Endothelial cell of umbilical vein (primary cell): ENCODE results near the gene ARHGAP18. TPM values are rescaled to one million over a fixed set of nuclear protein-coding genes. Genes with fewer than 3 reads are reported as not detected.

Source experiments
- BruUV-seq: library from RNA; stranded (reverse); fragments of 400-500 nt; replicated peaks from 2 replicates; lab custom pipeline; 2021; lab: Mats Ljungman, UMichigan
- CTCF ChIA-PET: fragments of 300-600, 350-600 bp; sonication (Branson Sonifier 250); formaldehyde crosslinking; loops from one replicate; lab custom pipeline; 2021; ENCODE audit warnings: antibody characterized with exemption, inconsistent platforms; lab: Charles Lee
- POLR2A ChIA-PET: fragments of 300-600, 350-600 bp; sonication (Branson Sonifier 250); formaldehyde crosslinking; loops from one replicate; lab custom pipeline; 2021; ENCODE audit warnings: antibody characterized with exemption, inconsistent platforms; lab: Charles Lee
- DNase-seq: peaks from one replicate; pipeline ENCODE4 v3.0.0-alpha.2; 2011; ENCODE audit warnings: low read depth, low spot score
- FAIRE-seq: peaks from 2 replicates; lab custom pipeline; 2011; peaks lifted over from hg19 to GRCh38; lab: Jason Lieb, UNC
- H2AFZ ChIP-seq: 2 replicates; pipeline ENCODE4 v1.6.0; 2012; ENCODE audit warnings: low read depth, low read length, control low read depth, inconsistent platforms
- H3K27ac ChIP-seq: 2 replicates; pipeline ENCODE4 v1.5.1; 2011; ENCODE audit warnings: low read depth, mild to moderate bottlenecking, control low read depth, low read length, moderate library complexity; ENCODE audit not compliant: insufficient read depth
- H3K27me3 ChIP-seq, 2 experiments: 2 replicates each; pipeline versions ENCODE4 v1.6.0 to v1.6.1; 2011; ENCODE audit warnings: low read length in 2 of 2, mixed read lengths in 1 of 2; ENCODE audit not compliant: control insufficient read depth in 2 of 2, insufficient read depth in 2 of 2
- H3K36me3 ChIP-seq, 2 experiments: 2 replicates in 1 of 2; 3 replicates in 1 of 2; pipeline ENCODE4 v1.5.1; 2011; ENCODE audit warnings: low read length in 2 of 2, mild to moderate bottlenecking in 1 of 2, moderate library complexity in 1 of 2; ENCODE audit not compliant: control insufficient read depth in 2 of 2, insufficient read depth in 2 of 2; ENCODE audit errors: extremely low read depth in 1 of 2
- H3K4me1 ChIP-seq: 3 replicates; pipeline ENCODE4 v1.5.1; 2011; ENCODE audit warnings: mild to moderate bottlenecking, low read length; ENCODE audit not compliant: control insufficient read depth, insufficient read depth; ENCODE audit errors: extremely low read depth
- H3K4me2 ChIP-seq: 2 replicates; pipeline ENCODE4 v1.6.1; 2011; ENCODE audit warnings: low read length, control low read depth, mixed read lengths; ENCODE audit not compliant: insufficient read depth
- H3K4me3 ChIP-seq, 3 experiments: fragments of 200-600 bp in 1 of 3; sonication (generic), shearing (Covaris generic) in 1 of 3; replicated peaks in 1 of 3; 2 replicates each; pipeline ENCODE4 v1.5.1; 2011 to 2016; ENCODE audit warnings: control low read depth in 3 of 3, low read length in 3 of 3, mild to moderate bottlenecking in 2 of 3, inconsistent platforms in 1 of 3, low read depth in 1 of 3, moderate library complexity in 1 of 3; ENCODE audit not compliant: insufficient read depth in 1 of 3
- H3K79me2 ChIP-seq: 2 replicates; pipeline ENCODE4 v1.6.0; 2012; ENCODE audit warnings: low read length, inconsistent platforms; ENCODE audit not compliant: control insufficient read depth, insufficient read depth
- H3K9ac ChIP-seq: replicated peaks from 2 replicates; pipeline ENCODE3; 2011; ENCODE audit warnings: low read length, control low read depth; ENCODE audit not compliant: insufficient read depth; ENCODE audit errors: extremely low read depth
- H3K9me1 ChIP-seq: replicated peaks from 3 replicates; pipeline ENCODE4 v1.6.0; 2011; ENCODE audit warnings: mild to moderate bottlenecking, low read length; ENCODE audit not compliant: control insufficient read depth, insufficient read depth; ENCODE audit errors: extremely low read depth
- H3K9me3 ChIP-seq: replicated peaks from 2 replicates; pipeline ENCODE4 v1.5.1; 2012; ENCODE audit warnings: low read length, inconsistent platforms; ENCODE audit not compliant: control insufficient read depth, insufficient read depth
- H4K20me1 ChIP-seq: replicated peaks from 2 replicates; pipeline ENCODE3; 2011; ENCODE audit warnings: mild to moderate bottlenecking, low read length; ENCODE audit not compliant: control insufficient read depth, insufficient read depth; ENCODE audit errors: extremely low read depth
- EZH2 ChIP-seq: IDR thresholded peaks from 2 replicates; pipeline ENCODE4 v1.6.1; 2012; ENCODE audit warnings: borderline replicate concordance, low read depth, mild to moderate bottlenecking, moderate library complexity, low read length, inconsistent platforms; ENCODE audit not compliant: severe bottlenecking
- FOS ChIP-seq: IDR thresholded peaks from 2 replicates; pipeline ENCODE4 v1.6.1; 2011; ENCODE audit warnings: mild to moderate bottlenecking, low read length, moderate library complexity, borderline replicate concordance; ENCODE audit not compliant: insufficient read depth
- GATA2 ChIP-seq: IDR thresholded peaks from 2 replicates; pipeline ENCODE4 v1.7.0; 2011; ENCODE audit warnings: low read depth, mild to moderate bottlenecking, moderate library complexity, mixed read lengths, low read length; ENCODE audit not compliant: insufficient read length, insufficient read depth
- JUN ChIP-seq: IDR thresholded peaks from 2 replicates; pipeline ENCODE4 v1.6.1; 2011; ENCODE audit warnings: borderline replicate concordance, low read depth; ENCODE audit not compliant: insufficient read length, insufficient read depth
- MYC ChIP-seq: IDR thresholded peaks from one replicate; pipeline ENCODE4 v1.6.1; 2011; ENCODE audit warnings: mild to moderate bottlenecking, low read depth, low read length
- POLR2A ChIP-seq: IDR thresholded peaks from 2 replicates; pipeline ENCODE4 v1.6.1; 2012; ENCODE audit warnings: low read depth, mild to moderate bottlenecking, control low read depth, low read length
- POLR2AphosphoS5 ChIP-seq: IDR thresholded peaks from 2 replicates; pipeline ENCODE4 v1.6.1; 2012; ENCODE audit warnings: low read depth, mild to moderate bottlenecking, control low read depth, low read length, moderate library complexity; ENCODE audit not compliant: insufficient read depth
- dilution Hi-C: fragments of 300-500 bp; cut with MboI; formaldehyde crosslinking; loops from one replicate; pipeline ENCODE4 v1.15.0; 2019; ENCODE audit warnings: low sequenced_read_pairs; ENCODE audit not compliant: extremely low pct_ligation_motif_present
- intact Hi-C: fragments of 100-400 bp; cut with micrococcal nuclease; formaldehyde crosslinking; loops from one replicate; pipeline ENCODE4 v1.10.0; 2022
- polyA plus RNA-seq, 4 experiments: library from polyadenylated mRNA; depleted of rRNA in 3 of 4; stranded (reverse) in 3 of 4; unstranded in 1 of 4; fragments of >200 nt; gene quantifications; 2 replicates each; pipeline versions ENCODE4 v1.2.1 to v1.2.3, GENCODE V29; 2011 to 2012; ENCODE audit warnings: missing spikeins in 1 of 4
- total RNA-seq: library from RNA; stranded (reverse); gene quantifications from 2 replicates; pipeline ENCODE4 v1.2.3, GENCODE V29; 2021
- TF ChIP-seq, protein P1 (sequence below): IDR thresholded peaks from 2 replicates; pipeline ENCODE4 v1.6.1; 2011; ENCODE audit not compliant: insufficient read depth, insufficient read length
- TF ChIP-seq, protein P2 (sequence below), 2 donors: IDR thresholded peaks; 1 replicate in 1 of 2; 2 replicates in 1 of 2; pipeline ENCODE4 v1.5.1; 2011; ENCODE audit warnings: low read length in 2 of 2, mild to moderate bottlenecking in 2 of 2, moderate library complexity in 2 of 2, control low read depth in 1 of 2, inconsistent platforms in 1 of 2, low read depth in 1 of 2; ENCODE audit not compliant: insufficient read depth in 1 of 2; ENCODE audit errors: extremely low read depth in 1 of 2

The ARHGAP18 gene
- total and polyA plus RNA-seq, 2 donors (not counting 3 experiments of a cell fraction or from before 2014, with no cell fraction given): 13.1 to 86.1 TPM

DNA sequence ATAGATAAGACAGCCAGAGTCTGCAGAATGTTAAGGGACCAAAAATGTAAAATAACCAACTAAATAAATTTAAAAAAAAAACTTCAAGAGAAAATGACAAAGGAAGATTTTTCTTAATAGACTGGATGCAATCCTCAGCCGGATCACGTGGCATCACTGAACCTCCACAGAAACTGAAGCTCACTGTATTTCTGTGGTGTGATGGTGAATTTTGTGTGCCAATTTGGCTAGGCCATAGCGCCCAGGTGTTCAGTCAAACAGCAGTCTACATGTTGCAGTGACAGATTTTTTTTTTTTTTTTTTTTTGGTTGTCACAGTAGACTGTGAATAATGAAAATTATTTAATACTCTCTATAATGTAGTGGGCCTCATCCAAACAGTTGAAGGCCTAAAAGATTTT lies 95.5 kb downstream of the ARHGAP18 start:
- FAIRE-seq (no peak), DNase-seq (no peak)
- Histone ChIP-seq H3K27me3 (no peaks in the 10 kb centered on the region), H3K4me3 (no peak overlapping the region), H3K9ac (no peak overlapping the region), H2AFZ (no peak overlapping the region), H3K4me2 (no peak overlapping the region), H3K9me1 (no peaks in the 10 kb centered on the region), H3K27ac (no peak overlapping the region), H3K4me1 (peaks cover 13% of the 10 kb centered on the region), H4K20me1 (no peaks in the 10 kb centered on the region), H3K36me3 (peaks cover 10 to 14% of the 10 kb centered on the region in 2 experiments), H3K9me3 (no peaks in the 10 kb centered on the region), H3K79me2 (no peaks in the 10 kb centered on the region)
- BruUV-seq: no TSS peak
- dilution Hi-C loops (no loop called here), intact Hi-C loops (no loop called here)
- POLR2A ChIA-PET: no interaction called here
- TF ChIP-seq POLR2AphosphoS5: no peak
- no peak for TF ChIP-seq POLR2A
- no peak for TF ChIP-seq GATA2
- TF ChIP-seq, protein P1, sequence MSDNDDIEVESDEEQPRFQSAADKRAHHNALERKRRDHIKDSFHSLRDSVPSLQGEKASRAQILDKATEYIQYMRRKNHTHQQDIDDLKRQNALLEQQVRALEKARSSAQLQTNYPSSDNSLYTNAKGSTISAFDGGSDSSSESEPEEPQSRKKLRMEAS: no peak
- CTCF ChIA-PET: interaction anchor here (0.6 to 3.2 kb wide), 3 partner anchors 17 to 416 kb away, joined by 3 to 9 read pairs (median 4); no protein-coding TSS in a partner anchor

DNA sequence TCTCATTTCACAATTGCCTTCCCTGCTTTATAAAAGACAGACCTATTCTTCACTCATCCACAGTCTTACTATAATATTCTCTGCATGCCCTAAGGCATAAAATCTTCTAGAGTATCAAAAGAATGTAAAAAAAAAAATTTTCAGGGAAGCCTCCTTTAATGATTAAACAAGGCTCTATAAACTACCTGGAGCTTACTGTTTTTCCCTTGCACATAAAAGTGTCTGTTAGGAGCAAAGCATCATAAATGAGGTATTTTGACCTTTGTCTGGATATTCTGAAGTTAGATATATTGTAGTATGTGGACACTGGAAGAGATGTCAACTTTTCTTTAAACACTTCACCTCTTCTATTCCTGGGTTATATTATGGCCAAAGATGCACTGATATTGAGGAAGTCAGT lies 97.5 kb downstream of the ARHGAP18 start:
- FAIRE-seq (no peak), DNase-seq (no peak)
- intact Hi-C loops: no loop called here
- Histone ChIP-seq H3K79me2 (no peaks in the 10 kb centered on the region), H3K9me1 (no peaks in the 10 kb centered on the region), H3K36me3 (peaks cover 10 to 15% of the 10 kb centered on the region in 2 experiments), H3K4me1 (no peaks in the 10 kb centered on the region), H3K4me3 (no peak overlapping the region), H4K20me1 (no peaks in the 10 kb centered on the region), H3K27me3 (no peaks in the 10 kb centered on the region), H3K27ac (no peak overlapping the region), H3K9me3 (no peaks in the 10 kb centered on the region), H3K4me2 (no peak overlapping the region), H2AFZ (no peak overlapping the region), H3K9ac (no peak overlapping the region)
- POLR2A ChIA-PET: no interaction called here
- dilution Hi-C loops: no loop called here
- BruUV-seq: no TSS peak
- CTCF ChIA-PET: interaction anchor here (1.2 kb wide), 1 partner anchor 14 kb away, joined by 3 read pairs; no protein-coding TSS in a partner anchor
- TF ChIP-seq MYC: no peak
- TF ChIP-seq EZH2: no peak
- no peak for TF ChIP-seq FOS
- no peak for TF ChIP-seq GATA2
- TF ChIP-seq, protein P1: no peak
- TF ChIP-seq POLR2AphosphoS5: no peak
- TF ChIP-seq JUN: no peak
- no peak for TF ChIP-seq POLR2A
- TF ChIP-seq, protein P2, sequence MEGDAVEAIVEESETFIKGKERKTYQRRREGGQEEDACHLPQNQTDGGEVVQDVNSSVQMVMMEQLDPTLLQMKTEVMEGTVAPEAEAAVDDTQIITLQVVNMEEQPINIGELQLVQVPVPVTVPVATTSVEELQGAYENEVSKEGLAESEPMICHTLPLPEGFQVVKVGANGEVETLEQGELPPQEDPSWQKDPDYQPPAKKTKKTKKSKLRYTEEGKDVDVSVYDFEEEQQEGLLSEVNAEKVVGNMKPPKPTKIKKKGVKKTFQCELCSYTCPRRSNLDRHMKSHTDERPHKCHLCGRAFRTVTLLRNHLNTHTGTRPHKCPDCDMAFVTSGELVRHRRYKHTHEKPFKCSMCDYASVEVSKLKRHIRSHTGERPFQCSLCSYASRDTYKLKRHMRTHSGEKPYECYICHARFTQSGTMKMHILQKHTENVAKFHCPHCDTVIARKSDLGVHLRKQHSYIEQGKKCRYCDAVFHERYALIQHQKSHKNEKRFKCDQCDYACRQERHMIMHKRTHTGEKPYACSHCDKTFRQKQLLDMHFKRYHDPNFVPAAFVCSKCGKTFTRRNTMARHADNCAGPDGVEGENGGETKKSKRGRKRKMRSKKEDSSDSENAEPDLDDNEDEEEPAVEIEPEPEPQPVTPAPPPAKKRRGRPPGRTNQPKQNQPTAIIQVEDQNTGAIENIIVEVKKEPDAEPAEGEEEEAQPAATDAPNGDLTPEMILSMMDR (IDR thresholded peaks at IDR 0.05; ENCODE audit: extremely low read depth in 1 of 2, insufficient read depth in 1 of 2, low read depth in 1 of 2, low read length in 2 of 2): no peak
